ENCODE measurements around the gene AK4. TPM values are rescaled to one million over a fixed set of nuclear protein-coding genes. Genes with fewer than 3 reads are reported as not detected.
"Not testable (repeated sequence)": the region's sequence is repeated elsewhere in the genome, so short reads cannot be mapped to it uniquely, and the experiment has no call there.

The AK4 gene
- total and polyA plus RNA-seq, 2 experiments from 2014 or later, result 61.5 to 76.1 TPM

DNA sequence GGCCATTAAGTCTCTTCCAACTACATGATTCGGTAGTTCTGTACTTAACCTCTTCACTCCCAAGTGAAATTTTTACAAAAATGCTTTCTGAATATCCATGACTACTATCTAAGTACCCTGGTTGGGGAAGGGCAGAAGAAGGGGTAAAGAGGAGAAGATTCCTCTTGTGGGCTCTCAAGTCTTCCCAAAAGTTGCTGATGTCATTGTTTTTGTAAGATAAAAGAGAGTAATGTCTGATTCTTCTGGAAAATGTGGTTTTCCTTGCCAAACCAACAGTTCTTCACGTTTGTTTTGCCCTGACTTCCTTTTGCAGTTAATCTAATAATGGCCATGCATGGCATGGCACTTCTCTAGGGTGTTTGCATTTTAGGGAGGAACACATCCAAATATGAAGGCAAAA lies 34.7 kb upstream of the AK4 start:
- Histone ChIP-seq H3K79me2 (no peaks in the 10 kb centered on the region), H4K20me1 (ENCODE audit: insufficient read depth, poor library complexity, severe bottlenecking) (no peaks in the 10 kb centered on the region), H3K27ac (no peak overlapping the region), H3K4me3 (no peak overlapping the region), H3K4me1 (ENCODE audit: insufficient read depth) (peaks cover 3% of the 10 kb centered on the region), H3K4me2 (no peak overlapping the region), H3K9me2 (replicated peaks; ENCODE audit: insufficient read depth) (no peaks in the 10 kb centered on the region), H3K9me3 (ENCODE audit: low read depth) (no peaks in the 10 kb centered on the region), H3K27me3 (no peaks in the 10 kb centered on the region), H3K36me3 (replicated peaks; ENCODE audit: insufficient read depth, low read depth) (no peaks in the 10 kb centered on the region), H2AFZ (no peak overlapping the region)
- no peak for DNase-seq (ENCODE audit: low spot score)
- TF ChIP-seq EZH2phosphoT487 (IDR thresholded peaks at IDR 0.05; ENCODE audit: low read depth, severe bottlenecking, unreplicated experiment) (no peak), EZH2 (IDR thresholded peaks at IDR 0.05; ENCODE audit: borderline replicate concordance) (no peak)
- TF ChIP-seq, protein P1, sequence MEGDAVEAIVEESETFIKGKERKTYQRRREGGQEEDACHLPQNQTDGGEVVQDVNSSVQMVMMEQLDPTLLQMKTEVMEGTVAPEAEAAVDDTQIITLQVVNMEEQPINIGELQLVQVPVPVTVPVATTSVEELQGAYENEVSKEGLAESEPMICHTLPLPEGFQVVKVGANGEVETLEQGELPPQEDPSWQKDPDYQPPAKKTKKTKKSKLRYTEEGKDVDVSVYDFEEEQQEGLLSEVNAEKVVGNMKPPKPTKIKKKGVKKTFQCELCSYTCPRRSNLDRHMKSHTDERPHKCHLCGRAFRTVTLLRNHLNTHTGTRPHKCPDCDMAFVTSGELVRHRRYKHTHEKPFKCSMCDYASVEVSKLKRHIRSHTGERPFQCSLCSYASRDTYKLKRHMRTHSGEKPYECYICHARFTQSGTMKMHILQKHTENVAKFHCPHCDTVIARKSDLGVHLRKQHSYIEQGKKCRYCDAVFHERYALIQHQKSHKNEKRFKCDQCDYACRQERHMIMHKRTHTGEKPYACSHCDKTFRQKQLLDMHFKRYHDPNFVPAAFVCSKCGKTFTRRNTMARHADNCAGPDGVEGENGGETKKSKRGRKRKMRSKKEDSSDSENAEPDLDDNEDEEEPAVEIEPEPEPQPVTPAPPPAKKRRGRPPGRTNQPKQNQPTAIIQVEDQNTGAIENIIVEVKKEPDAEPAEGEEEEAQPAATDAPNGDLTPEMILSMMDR (IDR thresholded peaks at IDR 0.05; ENCODE audit: poor library complexity), result no peak
- WGBS (ENCODE audit: low lambda C conversion rate, missing lambda C conversion rate), result 60% methylated on average over 2 of the region's 2 CpGs

DNA sequence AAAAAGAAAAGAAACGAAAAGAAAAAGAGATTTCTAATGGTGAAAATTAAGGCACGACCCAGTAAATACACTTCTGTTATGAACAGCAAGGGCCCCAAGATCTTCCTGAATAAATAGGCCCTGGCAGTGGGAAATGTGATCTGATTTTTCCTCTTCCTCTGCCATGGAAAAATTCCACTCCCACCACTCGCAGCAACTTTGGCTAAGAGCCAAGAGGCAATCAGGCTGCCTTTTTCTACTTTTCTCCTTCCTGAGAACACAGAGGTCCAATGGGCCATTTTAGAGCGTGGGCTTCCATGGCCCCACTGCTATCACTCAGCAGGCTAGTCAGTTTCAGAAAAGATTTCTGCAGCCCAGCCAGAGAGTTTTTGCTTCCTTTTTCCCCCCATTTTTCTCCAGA lies 33.7 kb upstream of the AK4 start:
- no peaks in the 10 kb centered on the region for H3K27me3 ChIP-seq
- H3K36me3 ChIP-seq (replicated peaks; ENCODE audit: insufficient read depth, low read depth), result no peaks in the 10 kb centered on the region
- no peaks in the 10 kb centered on the region for H3K9me2 ChIP-seq (replicated peaks; ENCODE audit: insufficient read depth)
- H3K4me3 ChIP-seq, result no peak overlapping the region
- H3K27ac ChIP-seq, result peak overlapping the region; percentile 57
- peak; percentile 56 for DNase-seq (ENCODE audit: low spot score)
- H3K79me2 ChIP-seq, result no peaks in the 10 kb centered on the region
- H4K20me1 ChIP-seq (ENCODE audit: insufficient read depth, poor library complexity, severe bottlenecking), result no peaks in the 10 kb centered on the region
- H2AFZ ChIP-seq, result peak overlapping the region; percentile 6
- peaks cover 3% of the 10 kb centered on the region for H3K4me1 ChIP-seq (ENCODE audit: insufficient read depth)
- WGBS (ENCODE audit: low lambda C conversion rate, missing lambda C conversion rate), result 48% methylated on average over 4 of the region's 4 CpGs
- TF ChIP-seq EZH2 (IDR thresholded peaks at IDR 0.05; ENCODE audit: borderline replicate concordance) (no peak), EZH2phosphoT487 (IDR thresholded peaks at IDR 0.05; ENCODE audit: low read depth, severe bottlenecking, unreplicated experiment) (no peak)
- TF ChIP-seq, protein P1 (IDR thresholded peaks at IDR 0.05; ENCODE audit: poor library complexity), result no peak
- no peaks in the 10 kb centered on the region for H3K9me3 ChIP-seq (ENCODE audit: low read depth)
- no peak overlapping the region for H3K4me2 ChIP-seq

DNA sequence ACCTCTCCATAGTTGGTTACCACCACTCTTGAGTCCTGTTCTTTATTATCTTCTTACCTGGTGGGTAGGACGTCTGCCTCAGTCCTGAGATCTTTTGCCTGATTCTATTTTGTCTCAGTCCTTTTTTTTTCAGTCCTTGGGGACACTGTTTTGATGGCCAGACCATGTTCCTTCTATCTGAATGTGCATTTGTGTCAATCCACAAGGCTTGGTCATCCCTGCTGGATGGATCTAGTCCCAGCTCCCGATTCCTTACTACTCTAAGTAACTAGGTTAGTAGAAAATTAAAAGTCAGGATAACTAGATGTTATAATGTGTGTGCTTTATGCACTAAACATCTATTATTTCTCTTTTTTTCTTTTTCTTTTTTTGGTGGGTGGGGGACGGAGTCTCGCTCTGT lies 28.1 kb upstream of the AK4 start:
- Histone ChIP-seq H3K4me2 (no peak overlapping the region), H3K27ac (no peak overlapping the region), H3K27me3 (no peaks in the 10 kb centered on the region), H3K36me3 (replicated peaks; ENCODE audit: insufficient read depth, low read depth) (no peaks in the 10 kb centered on the region), H3K4me1 (ENCODE audit: insufficient read depth) (no peaks in the 10 kb centered on the region), H3K9me2 (replicated peaks; ENCODE audit: insufficient read depth) (no peaks in the 10 kb centered on the region), H3K79me2 (no peaks in the 10 kb centered on the region), H2AFZ (no peak overlapping the region), H4K20me1 (ENCODE audit: insufficient read depth, poor library complexity, severe bottlenecking) (no peaks in the 10 kb centered on the region), H3K9me3 (ENCODE audit: low read depth) (no peaks in the 10 kb centered on the region), H3K4me3 (no peak overlapping the region)
- WGBS (ENCODE audit: low lambda C conversion rate, missing lambda C conversion rate), result 82% methylated on average over 4 of the region's 4 CpGs
- TF ChIP-seq EZH2 (IDR thresholded peaks at IDR 0.05; ENCODE audit: borderline replicate concordance), result no peak
- TF ChIP-seq, protein P1 (IDR thresholded peaks at IDR 0.05; ENCODE audit: poor library complexity), result no peak
- TF ChIP-seq EZH2phosphoT487 (IDR thresholded peaks at IDR 0.05; ENCODE audit: low read depth, severe bottlenecking, unreplicated experiment), result no peak
- no peak for DNase-seq (ENCODE audit: low spot score)

DNA sequence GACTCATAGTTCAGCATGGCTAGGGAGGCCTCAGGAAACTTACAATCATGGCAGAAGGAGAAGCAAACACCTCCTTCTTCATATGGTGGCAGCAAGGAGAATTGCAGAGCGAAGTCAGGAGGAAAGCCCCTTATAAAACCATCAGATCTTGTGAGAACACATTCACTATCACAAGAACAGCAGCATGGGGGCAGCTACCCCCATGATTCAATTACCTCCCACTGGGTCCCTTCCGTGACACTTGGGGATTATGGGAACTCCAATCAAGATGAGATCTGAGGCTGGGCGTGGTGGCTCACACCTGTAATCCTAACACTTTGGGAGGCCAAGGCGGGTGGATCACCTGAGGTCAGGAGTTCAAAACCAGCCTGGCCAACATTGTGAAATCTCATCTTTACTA lies 18.9 kb upstream of the AK4 start:
- H3K27me3 ChIP-seq; H3K4me2 ChIP-seq; H3K4me3 ChIP-seq; H4K20me1 ChIP-seq (ENCODE audit: insufficient read depth, poor library complexity, severe bottlenecking); H2AFZ ChIP-seq; H3K4me1 ChIP-seq (ENCODE audit: insufficient read depth); H3K9me3 ChIP-seq (ENCODE audit: low read depth); DNase-seq (ENCODE audit: low spot score); H3K27ac ChIP-seq; H3K36me3 ChIP-seq (replicated peaks; ENCODE audit: insufficient read depth, low read depth); H3K9me2 ChIP-seq (replicated peaks; ENCODE audit: insufficient read depth); H3K79me2 ChIP-seq: not testable (repeated sequence)
- 94% methylated on average over 4 of the region's 4 CpGs for WGBS (ENCODE audit: low lambda C conversion rate, missing lambda C conversion rate)
